Muscle of leg (tissue), 11 donors: ENCODE measurements around the gene TAF1B. TPM values are rescaled to one million over a fixed set of nuclear protein-coding genes. Genes with fewer than 3 reads are reported as not detected.
"Not testable (repeated sequence)": the region's sequence is repeated elsewhere in the genome, so short reads cannot be mapped to it uniquely, and the experiment has no call there.

Experiments
- DNase-seq: peaks from one replicate; pipeline ENCODE4 v3.0.0; 2013
- H3K27ac ChIP-seq: one replicate; pipeline ENCODE4 v1.5.1; 2013; ENCODE audit warnings: mild to moderate bottlenecking, low read length, control low read depth
- H3K27me3 ChIP-seq: one replicate; pipeline ENCODE4 v1.6.1; 2013; ENCODE audit warnings: low read length; ENCODE audit not compliant: control insufficient read depth, insufficient read depth
- H3K36me3 ChIP-seq: one replicate; pipeline ENCODE4 v1.6.1; 2013; ENCODE audit warnings: low read length; ENCODE audit not compliant: control insufficient read depth, insufficient read depth
- H3K4me1 ChIP-seq: one replicate; pipeline ENCODE4 v1.6.1; 2013; ENCODE audit warnings: low read length; ENCODE audit not compliant: control insufficient read depth, insufficient read depth
- H3K4me3 ChIP-seq: one replicate; pipeline ENCODE4 v1.5.1; 2013; ENCODE audit warnings: low read length, control low read depth
- H3K9me3 ChIP-seq: replicated peaks from 2 replicates; pipeline ENCODE4 v1.6.1; 2013; ENCODE audit warnings: low read depth, low read length; ENCODE audit not compliant: control insufficient read depth
- WGBS: methylation state at CpG from one replicate; pipeline ENCODE4 v1.1.5; 2013; ENCODE audit warnings: missing lambda C conversion rate; ENCODE audit not compliant: insufficient coverage; 5-methylcytosine and 5-hydroxymethylcytosine counted together
- polyA plus RNA-seq, 8 donors: library from polyadenylated mRNA; unstranded; fragments of 120-200 nt; gene quantifications; one replicate each; pipeline versions ENCODE4 v1.2.1 to v1.2.3, GENCODE V29; 2013; ENCODE audit warnings: inconsistent platforms in 1 of 8, low replicate concordance in 1 of 8; ENCODE audit not compliant: insufficient read length in 8 of 8, insufficient read depth in 1 of 8
- total RNA-seq: library from RNA; stranded (reverse); fragments of 120-200 nt; gene quantifications from one replicate; pipeline ENCODE4 v1.2.4, GENCODE V29; 2013

Gene TAF1B
- total and polyA plus RNA-seq, 9 donors, result 8.4 to 15.5 (median 11.3) TPM

GRCh38 chr2:9844576-9844975 lies 1.3 kb downstream of the TAF1B start:
- peak; percentile 35 for DNase-seq
- WGBS, result no CpG with 5 or more reads among the region's 5 CpGs
- Histone ChIP-seq H3K4me3 (peak overlapping the region; percentile 75), H3K36me3 (peaks cover 9% of the 10 kb centered on the region), H3K9me3 (no peaks in the 10 kb centered on the region), H3K4me1 (peaks cover 9% of the 10 kb centered on the region), H3K27ac (peak overlapping the region; percentile 91), H3K27me3 (no peaks in the 10 kb centered on the region)

- H3K27ac ChIP-seq, result no peak overlapping the region
- no peak overlapping the region for H3K4me3 ChIP-seq
- peaks cover 16% of the 10 kb centered on the region for H3K36me3 ChIP-seq
- H3K27me3 ChIP-seq, result no peaks in the 10 kb centered on the region
- peaks cover 9% of the 10 kb centered on the region for H3K4me1 ChIP-seq
- DNase-seq, result no peak
- H3K9me3 ChIP-seq, result no peaks in the 10 kb centered on the region
These were observed 3.3 kb downstream of the TAF1B start for GRCh38 chr2:9846554-9846953.

- peaks cover 20% of the 10 kb centered on the region for H3K36me3 ChIP-seq
- H3K9me3 ChIP-seq, result no peaks in the 10 kb centered on the region
- H3K27me3 ChIP-seq, result no peaks in the 10 kb centered on the region
- H3K27ac ChIP-seq, result no peak overlapping the region
- WGBS, result 80% methylated on average over 3 of the region's 4 CpGs
- H3K4me1 ChIP-seq, result peaks cover 9% of the 10 kb centered on the region
- no peak overlapping the region for H3K4me3 ChIP-seq
- no peak for DNase-seq
These were observed 3.9 kb downstream of the TAF1B start for GRCh38 chr2:9847140-9847539.

- peaks cover 6% of the 10 kb centered on the region for H3K9me3 ChIP-seq
- no peak for DNase-seq
- no peak overlapping the region for H3K27ac ChIP-seq
- no peak overlapping the region for H3K4me3 ChIP-seq
- H3K27me3 ChIP-seq, result no peaks in the 10 kb centered on the region
- WGBS, result no CpG with 5 or more reads among the region's 2 CpGs
- H3K36me3 ChIP-seq, result peaks cover 52% of the 10 kb centered on the region
- H3K4me1 ChIP-seq, result no peaks in the 10 kb centered on the region
These were observed 9.6 kb downstream of the TAF1B start for GRCh38 chr2:9852881-9853280.

GRCh38 chr2:9857814-9858729 lies 14.8 kb downstream of the TAF1B start:
- H3K9me3 ChIP-seq, result peaks cover 27% of the 10 kb centered on the region
- H3K4me3 ChIP-seq, result no peak overlapping the region
- WGBS, result 100% methylated on average over 4 of the region's 7 CpGs
- no peaks in the 10 kb centered on the region for H3K27me3 ChIP-seq
- no peaks in the 10 kb centered on the region for H3K4me1 ChIP-seq
- no peak overlapping the region for H3K27ac ChIP-seq
- peaks cover 48% of the 10 kb centered on the region for H3K36me3 ChIP-seq
- no peak for DNase-seq

GRCh38 chr2:9858730-9859068 lies 15.4 kb downstream of the TAF1B start:
- Histone ChIP-seq H3K4me1 (no peaks in the 10 kb centered on the region), H3K27me3 (no peaks in the 10 kb centered on the region), H3K36me3 (peaks cover 43% of the 10 kb centered on the region), H3K9me3 (peaks cover 27% of the 10 kb centered on the region), H3K27ac (no peak overlapping the region), H3K4me3 (no peak overlapping the region)
- no peak for DNase-seq
- WGBS, result 94% methylated on average over 2 of the region's 5 CpGs

GRCh38 chr2:9860922-9861580 lies 17.8 kb downstream of the TAF1B start:
- Histone ChIP-seq H3K36me3 (peaks cover 25% of the 10 kb centered on the region), H3K9me3 (peaks cover 27% of the 10 kb centered on the region)
- not testable (repeated sequence) for H3K27ac ChIP-seq, H3K27me3 ChIP-seq, DNase-seq, H3K4me3 ChIP-seq, H3K4me1 ChIP-seq
- WGBS, result 96% methylated on average over 12 of the region's 21 CpGs

- WGBS, result 95% methylated on average over 5 of the region's 6 CpGs
- peaks cover 12% of the 10 kb centered on the region for H3K36me3 ChIP-seq
- no peaks in the 10 kb centered on the region for H3K4me1 ChIP-seq
- DNase-seq, result no peak
- H3K4me3 ChIP-seq, result no peak overlapping the region
- no peak overlapping the region for H3K27ac ChIP-seq
- no peaks in the 10 kb centered on the region for H3K9me3 ChIP-seq
- no peaks in the 10 kb centered on the region for H3K27me3 ChIP-seq
These were observed 24.6 kb downstream of the TAF1B start for GRCh38 chr2:9867881-9868280.

GRCh38 chr2:9873337-9873736 lies 30.1 kb downstream of the TAF1B start:
- 100% methylated on average over 1 of the region's 1 CpG for WGBS
- Histone ChIP-seq H3K4me3 (no peak overlapping the region), H3K27me3 (no peaks in the 10 kb centered on the region), H3K27ac (no peak overlapping the region), H3K36me3 (peaks cover 19% of the 10 kb centered on the region), H3K9me3 (no peaks in the 10 kb centered on the region), H3K4me1 (no peaks in the 10 kb centered on the region)
- DNase-seq, result no peak

GRCh38 chr2:9877026-9877425 lies 33.8 kb downstream of the TAF1B start:
- H3K4me3 ChIP-seq, result no peak overlapping the region
- no peak for DNase-seq
- H3K4me1 ChIP-seq, result no peaks in the 10 kb centered on the region
- H3K9me3 ChIP-seq, result no peaks in the 10 kb centered on the region
- no peaks in the 10 kb centered on the region for H3K27me3 ChIP-seq
- no peak overlapping the region for H3K27ac ChIP-seq
- H3K36me3 ChIP-seq, result peaks cover 19% of the 10 kb centered on the region
- WGBS, result 100% methylated on average over 1 of the region's 2 CpGs
